ENCODE measurements around the gene TIMM44. TPM values are rescaled to one million over a fixed set of nuclear protein-coding genes. Genes with fewer than 3 reads are reported as not detected.

The TIMM44 gene
- polyA plus RNA-seq, 1 donor = 49.1 TPM

DNA sequence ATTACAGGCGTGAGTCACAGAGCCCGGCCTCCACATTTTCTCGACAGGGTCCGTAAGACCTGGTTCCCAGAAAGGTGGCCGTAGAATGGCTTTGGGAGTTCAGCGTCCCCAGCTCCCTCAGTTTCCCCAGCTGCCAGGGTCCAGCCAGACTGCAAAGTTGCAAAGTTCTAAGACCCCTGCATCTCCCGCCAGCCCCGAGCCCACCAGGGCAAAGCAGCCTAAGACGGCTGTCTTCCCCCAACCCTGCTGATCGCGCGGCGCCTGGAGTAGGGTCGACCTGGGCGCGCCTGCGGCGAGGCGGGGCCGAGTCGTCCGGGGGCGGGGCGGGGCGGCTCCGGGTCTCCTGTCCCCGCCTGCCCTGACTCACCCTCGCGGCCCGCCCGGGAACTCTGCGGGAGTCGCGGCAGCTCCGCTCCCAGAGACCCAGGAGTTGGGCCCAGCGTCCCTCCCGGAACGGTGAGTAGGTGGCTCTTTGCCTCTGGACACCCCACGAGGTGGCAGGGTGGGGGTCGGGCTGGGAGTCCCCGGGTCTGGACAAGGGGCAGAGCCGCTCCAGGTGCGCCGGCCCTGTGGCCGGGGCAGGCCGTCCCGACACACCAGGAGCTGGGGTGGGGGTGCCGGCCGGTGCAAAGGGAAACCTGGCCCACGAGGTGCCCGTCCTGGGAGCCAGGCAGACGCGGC, 55.2 kb downstream of the TIMM44 start, which contains the start of gene LRRC8E:
LRRC8E (plus strand) TSS at position 366 of the 681 bp plus-strand sequence. CDS start 7,094 bp downstream, outside the sequence.
- peaks cover 13% of the 10 kb centered on the region for H3K4me1 ChIP-seq (ENCODE audit: control insufficient read depth, insufficient read depth, low read length)
- H3K27me3 ChIP-seq (ENCODE audit: control insufficient read depth, insufficient read depth, low read length) = peaks cover 19% of the 10 kb centered on the region
- WGBS (ENCODE audit: insufficient coverage, low lambda C conversion rate) = no CpG with 5 or more reads among the region's 53 CpGs
- DNase-seq = peak in 1 of 2 donors; percentile 69
- H3K4me3 ChIP-seq (ENCODE audit: low read length) = peak within 1 kb of the TSS; percentile 45
- no peaks in the 10 kb centered on the region for H3K36me3 ChIP-seq (ENCODE audit: control insufficient read depth, insufficient read depth, low read length)
- no peak within 1 kb of the TSS for H3K27ac ChIP-seq (ENCODE audit: low read length)
- no peaks in the 10 kb centered on the region for H3K9me3 ChIP-seq (ENCODE audit: control insufficient read depth, low read depth, low read length)

DNA sequence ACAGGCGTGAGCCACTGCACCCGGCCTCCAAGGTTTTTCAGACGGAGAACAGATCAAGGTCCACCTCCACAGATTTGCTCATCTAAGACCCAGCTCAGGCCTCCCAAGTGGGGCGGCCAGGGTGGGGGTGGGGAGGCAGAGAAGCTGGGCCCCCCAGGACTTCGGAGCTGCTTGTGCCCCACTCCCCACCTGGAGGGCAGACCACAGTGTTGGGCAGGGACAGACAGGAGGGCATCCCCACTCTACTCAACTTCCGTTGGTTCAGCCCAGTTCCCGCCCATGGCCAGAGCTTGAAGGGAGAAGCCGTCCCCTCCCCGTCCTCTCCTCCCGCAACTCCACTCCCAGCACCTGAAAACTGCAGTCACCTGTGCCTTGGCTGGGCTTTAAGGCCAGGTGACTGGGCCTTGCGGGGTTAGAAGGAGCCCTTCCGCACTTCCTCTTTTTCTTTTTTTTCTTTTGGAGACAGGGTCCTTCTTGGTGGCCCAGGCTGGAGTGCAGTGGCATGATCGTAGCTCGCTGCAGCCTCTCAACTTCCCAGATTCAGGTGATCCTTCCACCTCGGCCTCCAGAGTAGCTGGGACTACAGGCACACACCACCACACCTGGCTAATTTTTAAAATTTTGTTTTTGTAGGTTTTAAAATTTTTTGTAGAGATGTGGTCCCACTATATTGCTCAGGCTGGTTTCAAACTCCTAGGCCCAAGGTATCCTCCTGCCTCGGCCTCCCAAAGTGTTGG, 55.9 kb downstream of the TIMM44 start:
- no peak overlapping the region for H3K4me3 ChIP-seq (ENCODE audit: low read length)
- DNase-seq = no peak
- no peaks in the 10 kb centered on the region for H3K36me3 ChIP-seq (ENCODE audit: control insufficient read depth, insufficient read depth, low read length)
- no CpG with 5 or more reads among the region's 16 CpGs for WGBS (ENCODE audit: insufficient coverage, low lambda C conversion rate)
- H3K27ac ChIP-seq (ENCODE audit: low read length) = no peak overlapping the region
- H3K27me3 ChIP-seq (ENCODE audit: control insufficient read depth, insufficient read depth, low read length) = peaks cover 19% of the 10 kb centered on the region
- H3K9me3 ChIP-seq (ENCODE audit: control insufficient read depth, low read depth, low read length) = no peaks in the 10 kb centered on the region
- peaks cover 13% of the 10 kb centered on the region for H3K4me1 ChIP-seq (ENCODE audit: control insufficient read depth, insufficient read depth, low read length)

GRCh38 chr19:7885818-7886217, 57.6 kb downstream of the TIMM44 start:
- no peak overlapping the region for H3K4me3 ChIP-seq (ENCODE audit: low read length)
- peaks cover 19% of the 10 kb centered on the region for H3K27me3 ChIP-seq (ENCODE audit: control insufficient read depth, insufficient read depth, low read length)
- no peaks in the 10 kb centered on the region for H3K36me3 ChIP-seq (ENCODE audit: control insufficient read depth, insufficient read depth, low read length)
- DNase-seq = no peak
- H3K4me1 ChIP-seq (ENCODE audit: control insufficient read depth, insufficient read depth, low read length) = peaks cover 13% of the 10 kb centered on the region
- WGBS (ENCODE audit: insufficient coverage, low lambda C conversion rate) = 80% methylated on average over 1 of the region's 8 CpGs
- H3K9me3 ChIP-seq (ENCODE audit: control insufficient read depth, low read depth, low read length) = no peaks in the 10 kb centered on the region
- no peak overlapping the region for H3K27ac ChIP-seq (ENCODE audit: low read length)

DNA sequence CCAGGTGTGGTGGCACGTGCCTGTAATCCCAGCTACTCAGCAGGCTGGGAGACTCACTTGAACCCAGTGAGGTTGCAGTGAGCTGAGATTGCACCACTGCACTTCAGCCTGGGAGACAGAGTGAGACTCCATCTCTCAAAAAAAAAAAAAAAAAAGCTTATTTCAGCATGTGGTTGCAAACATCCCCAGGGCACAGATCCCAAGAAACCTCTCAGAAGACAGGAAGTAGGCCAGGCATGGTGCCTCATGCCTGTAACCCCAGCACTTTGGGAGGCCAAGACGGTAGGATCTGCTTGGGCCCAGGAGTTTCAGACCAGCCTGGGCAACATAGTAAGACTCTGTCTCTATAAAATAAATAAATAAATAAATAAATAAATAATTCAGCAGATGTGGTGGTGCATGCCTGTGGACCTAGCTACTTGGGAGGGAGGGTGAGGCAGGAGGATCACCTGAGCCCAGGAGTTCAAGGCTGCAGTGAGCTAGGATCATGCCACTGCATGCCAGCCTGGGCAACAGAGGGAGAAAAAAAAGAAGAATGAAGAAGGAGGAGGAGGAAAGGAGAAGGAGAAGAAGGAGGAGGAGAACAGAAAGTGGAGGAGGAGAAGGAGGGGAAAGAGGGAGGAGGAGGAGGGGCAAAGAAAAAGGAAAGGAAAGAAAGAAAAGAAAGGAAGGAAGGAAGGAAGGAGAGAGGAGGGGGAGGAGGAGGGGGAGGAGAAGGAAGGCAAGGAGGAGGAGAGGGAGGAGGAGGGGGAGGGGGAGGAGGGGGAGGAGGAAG, 59.5 kb downstream of the TIMM44 start:
- H3K9me3 ChIP-seq (ENCODE audit: control insufficient read depth, low read depth, low read length) = no peaks in the 10 kb centered on the region
- no CpG with 5 or more reads among the region's 2 CpGs for WGBS (ENCODE audit: insufficient coverage, low lambda C conversion rate)
- H3K36me3 ChIP-seq (ENCODE audit: control insufficient read depth, insufficient read depth, low read length) = no peaks in the 10 kb centered on the region
- H3K4me1 ChIP-seq (ENCODE audit: control insufficient read depth, insufficient read depth, low read length) = peaks cover 13% of the 10 kb centered on the region
- no peak overlapping the region for H3K27ac ChIP-seq (ENCODE audit: low read length)
- DNase-seq = no peak
- H3K4me3 ChIP-seq (ENCODE audit: low read length) = no peak overlapping the region
- H3K27me3 ChIP-seq (ENCODE audit: control insufficient read depth, insufficient read depth, low read length) = peaks cover 15% of the 10 kb centered on the region

- Histone ChIP-seq H3K4me3 (ENCODE audit: low read length) (no peak overlapping the region), H3K27ac (ENCODE audit: low read length) (no peak overlapping the region), H3K4me1 (ENCODE audit: control insufficient read depth, insufficient read depth, low read length) (peaks cover 8% of the 10 kb centered on the region), H3K9me3 (ENCODE audit: control insufficient read depth, low read depth, low read length) (no peaks in the 10 kb centered on the region), H3K36me3 (ENCODE audit: control insufficient read depth, insufficient read depth, low read length) (no peaks in the 10 kb centered on the region), H3K27me3 (ENCODE audit: control insufficient read depth, insufficient read depth, low read length) (peaks cover 7% of the 10 kb centered on the region)
- DNase-seq = no peak
- WGBS (ENCODE audit: insufficient coverage, low lambda C conversion rate) = no CpG with 5 or more reads among the region's 4 CpGs
Observed at GRCh38 chr19:7883105-7883504, 60.4 kb downstream of the TIMM44 start.

DNA sequence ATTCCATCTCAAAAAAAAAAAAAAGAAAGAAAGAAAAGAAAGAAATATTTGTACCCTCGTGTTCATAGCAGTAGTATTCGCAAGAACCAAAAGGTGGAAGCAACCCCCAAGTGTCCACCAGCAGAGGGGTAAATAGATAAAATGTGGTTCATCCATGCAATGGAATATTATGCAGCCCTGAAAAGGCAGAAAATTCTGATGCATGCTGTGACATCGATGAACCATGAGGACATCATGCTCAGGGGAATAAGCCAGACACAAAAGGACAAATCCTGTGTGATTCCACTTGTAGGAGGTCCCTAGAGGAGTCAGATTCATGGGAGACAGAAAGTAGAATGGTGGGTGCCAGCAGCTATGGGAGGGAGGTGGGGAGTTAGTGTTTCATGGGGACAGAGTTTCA, 61.6 kb downstream of the TIMM44 start:
- H3K36me3 ChIP-seq (ENCODE audit: control insufficient read depth, insufficient read depth, low read length) = no peaks in the 10 kb centered on the region
- DNase-seq = no peak

GRCh38 chr19:7879836-7880235, 63.6 kb downstream of the TIMM44 start:
- Histone ChIP-seq H3K27ac (ENCODE audit: low read length) (no peak overlapping the region), H3K36me3 (ENCODE audit: control insufficient read depth, insufficient read depth, low read length) (no peaks in the 10 kb centered on the region), H3K4me3 (ENCODE audit: low read length) (no peak overlapping the region), H3K9me3 (ENCODE audit: control insufficient read depth, low read depth, low read length) (no peaks in the 10 kb centered on the region), H3K27me3 (ENCODE audit: control insufficient read depth, insufficient read depth, low read length) (peaks cover 13% of the 10 kb centered on the region), H3K4me1 (ENCODE audit: control insufficient read depth, insufficient read depth, low read length) (no peaks in the 10 kb centered on the region)
- WGBS (ENCODE audit: insufficient coverage, low lambda C conversion rate) = no CpG with 5 or more reads among the region's 19 CpGs
- DNase-seq = no peak

More for the DNA sequence above, 61.6 kb downstream of the TIMM44 start:
- H3K27me3 ChIP-seq (ENCODE audit: control insufficient read depth, insufficient read depth, low read length) = peaks cover 3% of the 10 kb centered on the region
- 100% methylated on average over 2 of the region's 3 CpGs for WGBS (ENCODE audit: insufficient coverage, low lambda C conversion rate)
- no peak overlapping the region for H3K4me3 ChIP-seq (ENCODE audit: low read length)
- no peaks in the 10 kb centered on the region for H3K9me3 ChIP-seq (ENCODE audit: control insufficient read depth, low read depth, low read length)
- no peak overlapping the region for H3K27ac ChIP-seq (ENCODE audit: low read length)
- H3K4me1 ChIP-seq (ENCODE audit: control insufficient read depth, insufficient read depth, low read length) = no peaks in the 10 kb centered on the region

DNA sequence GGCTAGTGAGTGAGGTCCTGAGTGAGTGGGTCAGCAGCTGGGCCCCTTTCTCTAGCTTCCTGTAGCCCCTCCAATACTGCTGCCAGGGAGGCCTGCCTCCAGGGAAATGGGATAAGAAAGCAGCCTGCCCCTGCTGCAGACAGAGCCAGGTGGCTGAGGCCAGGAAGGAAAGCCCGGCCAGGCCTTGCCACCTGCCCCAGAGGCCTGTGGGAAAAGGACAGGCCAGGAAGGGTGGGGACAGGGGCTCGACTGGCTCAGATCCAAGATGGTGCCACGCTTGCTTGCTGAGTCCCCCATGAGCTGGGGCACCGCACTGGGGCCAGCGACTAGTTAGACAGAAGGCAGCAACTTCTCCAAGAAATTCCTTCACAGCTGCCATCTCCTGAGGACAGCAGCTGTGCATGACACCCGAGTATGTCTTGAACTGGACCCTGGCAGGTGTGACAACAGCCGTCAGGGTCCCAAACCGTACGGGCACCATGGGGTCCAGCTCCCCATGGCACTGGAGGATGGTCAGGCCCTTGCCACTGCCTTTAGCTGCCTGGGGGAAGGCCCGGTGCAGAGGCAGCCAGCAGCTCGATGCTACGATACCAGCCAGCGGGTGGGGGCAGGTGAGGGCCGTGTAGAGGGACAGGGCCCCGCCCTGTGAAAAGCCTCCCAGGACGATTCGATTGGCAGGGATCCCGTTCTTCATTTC, 64.2 kb downstream of the TIMM44 start:
- WGBS (ENCODE audit: insufficient coverage, low lambda C conversion rate) = no CpG with 5 or more reads among the region's 18 CpGs
- H3K9me3 ChIP-seq (ENCODE audit: control insufficient read depth, low read depth, low read length) = no peaks in the 10 kb centered on the region
- no peak for DNase-seq

DNA sequence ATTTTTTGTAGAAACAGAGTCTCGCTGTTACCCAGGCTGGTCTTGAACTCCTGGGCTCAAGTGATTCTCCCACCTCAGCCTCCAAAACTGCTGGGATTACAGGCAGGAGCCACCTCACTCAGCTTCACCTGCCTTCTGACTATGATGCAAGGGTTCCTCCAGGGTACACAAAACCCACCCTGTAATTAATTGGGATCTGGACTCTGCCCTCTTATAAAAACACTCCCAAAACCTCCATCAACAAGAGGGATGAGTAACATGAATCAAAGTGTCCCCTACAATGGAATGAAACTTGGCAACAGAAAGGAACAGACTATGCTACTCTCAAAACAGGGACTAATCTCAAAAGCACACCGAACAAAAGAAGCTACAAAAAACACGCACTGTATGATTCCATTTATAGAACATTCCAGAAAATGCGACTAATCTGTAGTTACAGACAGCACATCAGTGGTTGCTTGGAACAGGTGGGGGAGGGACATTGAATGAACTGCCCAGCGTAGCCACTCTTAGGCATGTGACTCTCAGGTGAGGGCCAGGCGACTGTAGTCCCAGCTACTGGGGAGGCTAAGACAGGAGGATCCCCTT, 66.1 kb downstream of the TIMM44 start:
- no CpG with 5 or more reads among the region's 6 CpGs for WGBS (ENCODE audit: insufficient coverage, low lambda C conversion rate)
- no peak overlapping the region for H3K4me3 ChIP-seq (ENCODE audit: low read length)
- H3K36me3 ChIP-seq (ENCODE audit: control insufficient read depth, insufficient read depth, low read length) = no peaks in the 10 kb centered on the region

More for the DNA sequence above, 64.2 kb downstream of the TIMM44 start:
- no peak overlapping the region for H3K27ac ChIP-seq (ENCODE audit: low read length)
- no peaks in the 10 kb centered on the region for H3K36me3 ChIP-seq (ENCODE audit: control insufficient read depth, insufficient read depth, low read length)
- H3K27me3 ChIP-seq (ENCODE audit: control insufficient read depth, insufficient read depth, low read length) = peaks cover 18% of the 10 kb centered on the region
- peaks cover 4% of the 10 kb centered on the region for H3K4me1 ChIP-seq (ENCODE audit: control insufficient read depth, insufficient read depth, low read length)
- H3K4me3 ChIP-seq (ENCODE audit: low read length) = no peak overlapping the region

More for the DNA sequence above, 66.1 kb downstream of the TIMM44 start:
- H3K9me3 ChIP-seq (ENCODE audit: control insufficient read depth, low read depth, low read length) = peaks cover 5% of the 10 kb centered on the region
- H3K4me1 ChIP-seq (ENCODE audit: control insufficient read depth, insufficient read depth, low read length) = peaks cover 4% of the 10 kb centered on the region
- H3K27ac ChIP-seq (ENCODE audit: low read length) = no peak overlapping the region
- no peak for DNase-seq
- peaks cover 36% of the 10 kb centered on the region for H3K27me3 ChIP-seq (ENCODE audit: control insufficient read depth, insufficient read depth, low read length)

Measured in large intestine (tissue), 3 donors.